Measurements from ENCODE around the gene WFS1.

DNA sequence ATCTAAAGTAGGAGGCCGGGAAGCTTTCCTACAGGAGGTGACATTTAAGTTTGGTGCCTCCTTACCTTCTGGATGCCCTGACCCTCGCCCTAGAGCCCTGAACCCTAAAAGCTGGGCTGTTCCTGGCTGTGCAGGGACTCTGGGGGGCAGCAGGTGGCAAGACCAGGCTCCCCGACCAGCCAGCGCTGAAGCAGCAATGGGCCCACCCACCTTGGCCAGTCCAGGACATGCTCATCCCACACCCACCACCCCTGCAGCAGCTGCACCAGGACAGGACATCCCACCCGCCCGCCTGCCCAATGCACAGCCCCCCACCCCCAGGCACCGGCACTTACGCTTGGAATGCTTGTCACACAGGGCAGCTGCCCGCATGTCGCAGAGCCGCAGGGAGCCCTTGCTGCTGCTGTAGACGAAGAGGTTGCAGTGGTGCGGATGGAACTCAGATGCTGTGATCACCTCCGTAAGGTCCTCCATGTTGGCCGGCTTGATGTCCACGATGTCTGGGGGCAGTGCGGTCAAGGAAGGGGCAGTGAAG is 77.9 kb downstream of the WFS1 start:
- TF ChIP-seq, protein P1, sequence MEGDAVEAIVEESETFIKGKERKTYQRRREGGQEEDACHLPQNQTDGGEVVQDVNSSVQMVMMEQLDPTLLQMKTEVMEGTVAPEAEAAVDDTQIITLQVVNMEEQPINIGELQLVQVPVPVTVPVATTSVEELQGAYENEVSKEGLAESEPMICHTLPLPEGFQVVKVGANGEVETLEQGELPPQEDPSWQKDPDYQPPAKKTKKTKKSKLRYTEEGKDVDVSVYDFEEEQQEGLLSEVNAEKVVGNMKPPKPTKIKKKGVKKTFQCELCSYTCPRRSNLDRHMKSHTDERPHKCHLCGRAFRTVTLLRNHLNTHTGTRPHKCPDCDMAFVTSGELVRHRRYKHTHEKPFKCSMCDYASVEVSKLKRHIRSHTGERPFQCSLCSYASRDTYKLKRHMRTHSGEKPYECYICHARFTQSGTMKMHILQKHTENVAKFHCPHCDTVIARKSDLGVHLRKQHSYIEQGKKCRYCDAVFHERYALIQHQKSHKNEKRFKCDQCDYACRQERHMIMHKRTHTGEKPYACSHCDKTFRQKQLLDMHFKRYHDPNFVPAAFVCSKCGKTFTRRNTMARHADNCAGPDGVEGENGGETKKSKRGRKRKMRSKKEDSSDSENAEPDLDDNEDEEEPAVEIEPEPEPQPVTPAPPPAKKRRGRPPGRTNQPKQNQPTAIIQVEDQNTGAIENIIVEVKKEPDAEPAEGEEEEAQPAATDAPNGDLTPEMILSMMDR (IDR thresholded peaks at IDR 0.05), result no peak
- TF ChIP-seq POLR2A (IDR thresholded peaks at IDR 0.05) (no peak), POLR2AphosphoS5 (IDR thresholded peaks at IDR 0.05) (no peak)
